Gastrocnemius medialis (tissue), 4 donors: Measurements from ENCODE around the gene LYPD6B.

Experiments used
- CTCF ChIP-seq, 5 experiments: fragments of 450-650 bp in 3 of 5; fragments of 200-600 bp in 2 of 5; sonication (generic) in 2 of 5; IDR thresholded peaks in 4 of 5; conservative IDR thresholded peaks in 1 of 5; 1 replicate in 4 of 5; 2 replicates in 1 of 5; pipeline ENCODE4 v1.5.1; 2016 to 2019; ENCODE audit warnings: antibody characterized with exemption in 5 of 5, mild to moderate bottlenecking in 3 of 5, moderate library complexity in 3 of 5
- POLR2A ChIP-seq, 2 donors: fragments of 450-650 bp; IDR thresholded peaks; one replicate each; pipeline ENCODE4 v1.6.1; 2017; ENCODE audit warnings: antibody characterized with exemption in 2 of 2, mild to moderate bottlenecking in 2 of 2, moderate library complexity in 2 of 2

- TF ChIP-seq POLR2A (IDR thresholded peaks at IDR 0.05): no peak
- no peak for TF ChIP-seq CTCF (IDR thresholded peaks at IDR 0.05 in 4 of 5, conservative IDR thresholded peaks at IDR 0.05 in 1 of 5)
Observed at GRCh38 chr2:149001496-149001895, 37.0 kb upstream of the LYPD6B start.
